ENCODE measurements around the gene TTC24. TPM values are rescaled to one million over a fixed set of nuclear protein-coding genes. Genes with fewer than 3 reads are reported as not detected.
A peak's percentile ranks its signal among the peaks of the same experiment; 100 is the strongest.
"Not testable (repeated sequence)": the region's sequence is repeated elsewhere in the genome, so short reads cannot be mapped to it uniquely, and the experiment has no call there.

The TTC24 gene
- total and polyA plus RNA-seq, 7 donors = 2.6 TPM; not detected in 6

DNA sequence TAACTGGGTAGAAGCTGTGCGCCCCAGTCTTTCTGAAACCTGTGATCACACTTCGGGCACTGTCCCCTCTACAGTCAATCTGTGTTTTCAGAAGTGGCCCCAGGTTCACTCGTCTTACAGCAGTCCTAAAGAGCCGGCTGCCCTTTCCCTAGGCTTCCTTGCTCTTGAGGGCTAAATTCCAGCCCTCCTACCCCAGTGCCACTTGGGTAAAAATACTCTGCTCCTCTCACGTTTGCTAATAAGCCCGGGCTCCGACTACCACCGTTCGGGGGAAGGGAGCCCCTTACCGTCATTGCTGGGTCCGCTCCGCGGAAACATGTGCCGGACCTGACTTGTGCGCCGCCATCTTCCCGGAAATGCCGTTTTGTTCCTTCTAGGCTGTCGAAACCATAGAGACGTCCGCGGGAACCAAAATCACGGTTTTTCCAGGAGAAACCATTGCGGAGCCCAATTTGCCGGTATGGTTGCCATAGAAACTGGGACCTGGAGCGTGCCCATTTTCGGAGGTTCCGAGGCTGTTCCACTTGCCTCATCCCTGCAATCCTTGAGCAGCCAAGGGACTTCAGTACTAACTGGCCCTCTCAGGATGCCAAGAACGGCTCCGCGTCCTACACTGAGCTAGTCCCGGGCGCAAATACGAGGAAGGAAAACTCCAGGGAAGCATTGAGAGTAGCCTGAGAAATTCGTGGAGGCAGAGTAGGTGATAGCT, 21.8 kb downstream of the TTC24 start, which contains the start of gene GPATCH4:
TSS of gene GPATCH4 (minus strand) at position 358 of the 709 bp plus-strand sequence.
- H3K27ac ChIP-seq = peak within 1 kb of the TSS; percentile 79 to 84 (median 82)

GRCh38 chr1:156601892-156602291, 22.4 kb downstream of the TTC24 start:
- intact Hi-C loops (cut with DNase I) = loop anchor here (2.0 kb wide), 2 partner anchors 121 to 145 kb away; no protein-coding TSS in a partner anchor
- DNase-seq = no peak

More for the DNA sequence above, 21.8 kb downstream of the TTC24 start, which contains the start of gene GPATCH4:
- intact Hi-C loops (cut with DNase I) = loop anchor here (2.0 kb wide), 2 partner anchors 120 to 144 kb away; no protein-coding TSS in a partner anchor
- 0% methylated on average over 35 of the region's 35 CpGs for WGBS, 2 donors
- DNase-seq = peak; percentile 91
- Histone ChIP-seq H3K9me3 (no peaks in the 10 kb centered on the region), H3K27me3 (no peaks in the 10 kb centered on the region), H3K4me3 (peak within 1 kb of the TSS; percentile 65 to 73 (median 65)), H3K4me1 (peaks cover 0 to 20% (median 18%) of the 10 kb centered on the region in 4 donors), H3K36me3 (peaks cover 0 to 26% (median 8%) of the 10 kb centered on the region in 4 donors)
- peak in 2 of 4 donors; percentile 4 to 8 for TF ChIP-seq EP300 (IDR thresholded peaks at IDR 0.05)
- TF ChIP-seq POLR2AphosphoS5 (IDR thresholded peaks at IDR 0.05) = peak in 3 of 4 donors; percentile 62 to 70 (median 70)
- no peak for TF ChIP-seq CTCF (IDR thresholded peaks at IDR 0.05)

GRCh38 chr1:156602557-156602993, 23.1 kb downstream of the TTC24 start:
- 32 to 41% methylated on average over 10 of the region's 10 CpGs for WGBS, 2 donors
- no peak for TF ChIP-seq CTCF (IDR thresholded peaks at IDR 0.05)
- no peak for TF ChIP-seq POLR2A (IDR thresholded peaks at IDR 0.05)
- TF ChIP-seq POLR2AphosphoS5 (IDR thresholded peaks at IDR 0.05) = no peak
- TF ChIP-seq EP300 (IDR thresholded peaks at IDR 0.05) = no peak
- intact Hi-C loops (cut with DNase I) = no loop called here
- no peaks in the 10 kb centered on the region for H3K27me3 ChIP-seq
- H3K9me3 ChIP-seq = no peaks in the 10 kb centered on the region
- H3K4me1 ChIP-seq = peaks cover 0 to 20% (median 19%) of the 10 kb centered on the region in 4 donors
- H3K36me3 ChIP-seq = peaks cover 0 to 13% (median 5%) of the 10 kb centered on the region in 4 donors
- H3K4me3 ChIP-seq = no peak overlapping the region
- no peak for DNase-seq
- H3K27ac ChIP-seq = no peak overlapping the region

More at GRCh38 chr1:156601892-156602291, 22.4 kb downstream of the TTC24 start:
- Histone ChIP-seq H3K4me1 (peaks cover 0 to 20% (median 18%) of the 10 kb centered on the region in 4 donors), H3K9me3 (no peaks in the 10 kb centered on the region), H3K27ac (peak overlapping the region; percentile 79 to 84 (median 82)), H3K4me3 (peak overlapping the region; percentile 65 to 73 (median 65)), H3K27me3 (no peaks in the 10 kb centered on the region), H3K36me3 (peaks cover 0 to 20% (median 5%) of the 10 kb centered on the region in 4 donors)
- WGBS, 2 donors = 71 to 72% methylated on average over 12 of the region's 12 CpGs
- TF ChIP-seq EP300 (IDR thresholded peaks at IDR 0.05) (no peak), CTCF (IDR thresholded peaks at IDR 0.05) (no peak), POLR2AphosphoS5 (IDR thresholded peaks at IDR 0.05) (no peak), POLR2A (IDR thresholded peaks at IDR 0.05) (no peak)

- not testable (repeated sequence) for DNase-seq, H3K4me3 ChIP-seq, H3K27me3 ChIP-seq, H3K36me3 ChIP-seq, H3K9me3 ChIP-seq
- peak overlapping the region in 1 of 4 donors; percentile 6 for H3K27ac ChIP-seq
- intact Hi-C loops (cut with DNase I) = loop anchor here (2.0 to 5.0 kb wide), 2 partner anchors 23 to 220 kb away; no protein-coding TSS in a partner anchor
- 75 to 80% methylated on average over 4 of the region's 4 CpGs for WGBS, 2 donors
- H3K4me1 ChIP-seq = peaks cover 0 to 13% (median 8%) of the 10 kb centered on the region in 4 donors
Measured at GRCh38 chr1:156607344-156607743, 27.8 kb downstream of the TTC24 start.

DNA sequence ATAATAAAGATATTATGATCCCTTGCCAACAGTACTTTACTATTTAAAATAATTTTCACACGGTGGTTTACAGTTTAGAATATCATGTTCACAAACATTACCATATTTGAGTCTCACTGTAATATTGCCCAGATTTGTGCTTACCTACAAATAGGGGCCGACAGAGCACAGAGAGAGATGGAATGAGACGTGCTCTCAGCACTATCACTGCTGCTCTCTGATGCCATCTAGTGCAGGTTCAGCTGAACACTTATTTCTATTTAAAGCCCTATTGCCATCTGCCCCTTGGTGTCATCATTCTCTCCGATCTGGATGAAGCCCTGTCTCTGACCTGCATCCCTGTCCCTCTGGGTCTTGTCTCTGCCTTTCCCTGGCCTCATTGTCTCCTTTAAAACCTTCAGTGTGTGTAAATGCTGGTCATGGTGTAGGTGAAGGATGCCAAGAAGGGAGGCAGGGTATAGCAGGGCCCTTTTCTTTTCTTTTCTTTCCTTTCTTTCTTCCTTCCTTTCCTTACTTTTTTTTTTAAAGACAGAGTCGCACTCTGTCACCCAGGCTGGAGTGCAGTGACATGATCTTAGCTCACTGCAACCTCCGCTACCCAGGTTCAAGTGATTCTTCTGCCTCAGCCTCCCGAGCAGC, 28.6 kb downstream of the TTC24 start:
- Histone ChIP-seq H3K36me3 (no peaks in the 10 kb centered on the region), H3K27me3 (no peaks in the 10 kb centered on the region), H3K4me3 (no peak overlapping the region), H3K9me3 (no peaks in the 10 kb centered on the region), H3K27ac (peak overlapping the region in 2 of 4 donors; percentile 12 to 46), H3K4me1 (peaks cover 0 to 9% (median 7%) of the 10 kb centered on the region in 4 donors)
- TF ChIP-seq CTCF (IDR thresholded peaks at IDR 0.05) (peak; percentile 77 to 89 (median 82)), POLR2A (IDR thresholded peaks at IDR 0.05) (no peak), POLR2AphosphoS5 (IDR thresholded peaks at IDR 0.05) (peak in 1 of 4 donors; percentile 20)
- 29 to 32% methylated on average over 7 of the region's 7 CpGs for WGBS, 2 donors
- intact Hi-C loops (cut with DNase I) = loop anchor here (2.0 to 5.0 kb wide), 2 partner anchors 151 to 221 kb away; no protein-coding TSS in a partner anchor
- DNase-seq = peak; percentile 80
